ENCODE measurements around the gene SCG5.

SCG5 gene

DNA sequence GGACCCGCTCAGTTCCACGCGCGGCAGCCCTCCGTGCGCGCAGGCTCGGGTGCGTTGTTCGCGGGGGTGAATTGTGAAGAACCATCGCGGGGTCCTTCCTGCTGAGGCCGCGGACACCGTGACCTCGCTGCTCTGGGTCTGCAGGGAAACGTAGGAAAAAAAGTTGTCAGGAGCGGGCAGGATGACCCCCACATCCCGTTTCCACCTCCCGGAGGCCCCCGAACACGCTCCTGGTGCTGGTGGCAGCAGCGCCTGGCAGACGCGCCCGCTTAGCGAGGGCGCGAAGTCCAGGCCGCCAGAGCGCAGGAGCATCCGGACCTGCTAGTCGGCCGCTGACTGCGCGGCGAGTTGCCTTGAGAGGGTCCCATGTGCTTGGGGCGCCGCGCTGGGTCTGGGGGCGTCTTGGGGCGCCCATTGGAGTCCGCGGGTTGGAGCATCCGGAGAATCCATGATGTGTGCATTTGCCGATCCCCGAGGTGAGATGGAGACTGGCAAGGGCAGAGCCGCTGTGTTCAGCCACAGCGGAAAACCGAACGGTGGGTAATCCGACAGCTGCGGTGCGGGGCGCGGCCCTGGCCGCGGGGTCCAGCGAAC, 76.8 kb downstream of the SCG5 start:
- ATAC-seq: peak; percentile 53

DNA sequence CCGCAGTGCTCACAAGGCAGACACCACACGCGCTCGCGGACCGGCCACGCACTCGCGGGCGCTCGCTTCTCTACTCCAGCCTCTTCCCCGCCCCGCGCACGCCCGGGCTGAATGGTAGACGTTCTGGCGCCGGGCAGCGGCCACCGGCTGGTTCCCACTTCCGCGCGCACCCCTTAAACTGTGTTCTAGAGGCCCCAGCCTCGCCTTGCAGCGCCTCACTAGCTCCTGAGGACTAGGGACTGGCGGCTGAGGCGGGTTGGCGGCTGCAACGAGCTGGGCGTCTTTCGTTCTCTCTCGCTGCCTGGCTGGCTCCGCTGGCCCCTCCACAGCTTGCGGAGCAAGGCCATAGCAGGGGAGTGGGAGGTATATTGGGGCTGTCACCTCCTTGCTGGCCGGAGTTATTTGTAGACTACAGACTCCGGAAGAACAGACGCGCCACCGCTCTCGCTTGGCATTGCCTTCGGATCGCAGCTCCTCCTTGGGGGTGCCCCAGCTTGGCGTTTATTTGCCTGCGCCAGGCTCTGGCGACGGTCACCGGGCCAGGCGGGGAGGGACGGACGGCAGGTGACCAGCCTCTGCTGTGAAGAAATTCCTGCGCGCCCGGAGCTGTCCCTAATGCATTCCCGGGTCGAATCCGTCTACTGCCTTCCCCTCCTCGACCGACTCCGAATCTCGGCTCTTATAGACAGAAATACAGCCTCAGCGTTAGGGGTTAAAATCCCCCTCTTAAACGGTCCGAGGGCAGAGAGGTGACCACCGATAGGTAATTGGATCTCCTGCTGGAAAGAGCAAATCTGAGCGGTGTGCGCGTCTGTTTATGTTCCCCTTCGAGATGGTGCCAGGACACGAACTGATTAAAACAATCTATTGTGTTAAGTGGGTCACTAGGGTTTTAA, 77.6 kb downstream of the SCG5 start:
- TF ChIP-seq ZFP3 (CRISPR knock-in tag; IDR thresholded peaks at IDR 0.05): no peak
- no peak for TF ChIP-seq ESRRG (CRISPR knock-in tag; IDR thresholded peaks at IDR 0.05)
- TF ChIP-seq ZNF8 (CRISPR knock-in tag; IDR thresholded peaks at IDR 0.05): no peak
- TF ChIP-seq, protein P1, sequence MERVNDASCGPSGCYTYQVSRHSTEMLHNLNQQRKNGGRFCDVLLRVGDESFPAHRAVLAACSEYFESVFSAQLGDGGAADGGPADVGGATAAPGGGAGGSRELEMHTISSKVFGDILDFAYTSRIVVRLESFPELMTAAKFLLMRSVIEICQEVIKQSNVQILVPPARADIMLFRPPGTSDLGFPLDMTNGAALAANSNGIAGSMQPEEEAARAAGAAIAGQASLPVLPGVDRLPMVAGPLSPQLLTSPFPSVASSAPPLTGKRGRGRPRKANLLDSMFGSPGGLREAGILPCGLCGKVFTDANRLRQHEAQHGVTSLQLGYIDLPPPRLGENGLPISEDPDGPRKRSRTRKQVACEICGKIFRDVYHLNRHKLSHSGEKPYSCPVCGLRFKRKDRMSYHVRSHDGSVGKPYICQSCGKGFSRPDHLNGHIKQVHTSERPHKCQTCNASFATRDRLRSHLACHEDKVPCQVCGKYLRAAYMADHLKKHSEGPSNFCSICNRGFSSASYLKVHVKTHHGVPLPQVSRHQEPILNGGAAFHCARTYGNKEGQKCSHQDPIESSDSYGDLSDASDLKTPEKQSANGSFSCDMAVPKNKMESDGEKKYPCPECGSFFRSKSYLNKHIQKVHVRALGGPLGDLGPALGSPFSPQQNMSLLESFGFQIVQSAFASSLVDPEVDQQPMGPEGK (CRISPR knock-in tag; IDR thresholded peaks at IDR 0.05; ENCODE audit: borderline replicate concordance): no peak
- TF ChIP-seq TOX (CRISPR knock-in tag; IDR thresholded peaks at IDR 0.05; ENCODE audit: borderline replicate concordance): no peak
- TF ChIP-seq ZNF565 (CRISPR knock-in tag; conservative IDR thresholded peaks at IDR 0.05; ENCODE audit: low read depth): no peak
- TF ChIP-seq, protein P2, sequence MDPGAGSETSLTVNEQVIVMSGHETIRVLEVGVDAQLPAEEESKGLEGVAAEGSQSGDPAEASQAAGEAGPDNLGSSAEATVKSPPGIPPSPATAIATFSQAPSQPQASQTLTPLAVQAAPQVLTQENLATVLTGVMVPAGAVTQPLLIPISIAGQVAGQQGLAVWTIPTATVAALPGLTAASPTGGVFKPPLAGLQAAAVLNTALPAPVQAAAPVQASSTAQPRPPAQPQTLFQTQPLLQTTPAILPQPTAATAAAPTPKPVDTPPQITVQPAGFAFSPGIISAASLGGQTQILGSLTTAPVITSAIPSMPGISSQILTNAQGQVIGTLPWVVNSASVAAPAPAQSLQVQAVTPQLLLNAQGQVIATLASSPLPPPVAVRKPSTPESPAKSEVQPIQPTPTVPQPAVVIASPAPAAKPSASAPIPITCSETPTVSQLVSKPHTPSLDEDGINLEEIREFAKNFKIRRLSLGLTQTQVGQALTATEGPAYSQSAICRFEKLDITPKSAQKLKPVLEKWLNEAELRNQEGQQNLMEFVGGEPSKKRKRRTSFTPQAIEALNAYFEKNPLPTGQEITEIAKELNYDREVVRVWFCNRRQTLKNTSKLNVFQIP (CRISPR knock-in tag; IDR thresholded peaks at IDR 0.05; ENCODE audit: borderline replicate concordance, low read depth): no peak
- TF ChIP-seq ZNF70 (CRISPR knock-in tag; IDR thresholded peaks at IDR 0.05): no peak
- no peak for TF ChIP-seq ARNTL (CRISPR knock-in tag; IDR thresholded peaks at IDR 0.05; ENCODE audit: borderline replicate concordance, low read depth)
- TF ChIP-seq OSR1 (CRISPR knock-in tag; IDR thresholded peaks at IDR 0.05): no peak
- TF ChIP-seq TCF4 (CRISPR knock-in tag; IDR thresholded peaks at IDR 0.05; ENCODE audit: borderline replicate concordance): no peak
- TF ChIP-seq, protein P3, sequence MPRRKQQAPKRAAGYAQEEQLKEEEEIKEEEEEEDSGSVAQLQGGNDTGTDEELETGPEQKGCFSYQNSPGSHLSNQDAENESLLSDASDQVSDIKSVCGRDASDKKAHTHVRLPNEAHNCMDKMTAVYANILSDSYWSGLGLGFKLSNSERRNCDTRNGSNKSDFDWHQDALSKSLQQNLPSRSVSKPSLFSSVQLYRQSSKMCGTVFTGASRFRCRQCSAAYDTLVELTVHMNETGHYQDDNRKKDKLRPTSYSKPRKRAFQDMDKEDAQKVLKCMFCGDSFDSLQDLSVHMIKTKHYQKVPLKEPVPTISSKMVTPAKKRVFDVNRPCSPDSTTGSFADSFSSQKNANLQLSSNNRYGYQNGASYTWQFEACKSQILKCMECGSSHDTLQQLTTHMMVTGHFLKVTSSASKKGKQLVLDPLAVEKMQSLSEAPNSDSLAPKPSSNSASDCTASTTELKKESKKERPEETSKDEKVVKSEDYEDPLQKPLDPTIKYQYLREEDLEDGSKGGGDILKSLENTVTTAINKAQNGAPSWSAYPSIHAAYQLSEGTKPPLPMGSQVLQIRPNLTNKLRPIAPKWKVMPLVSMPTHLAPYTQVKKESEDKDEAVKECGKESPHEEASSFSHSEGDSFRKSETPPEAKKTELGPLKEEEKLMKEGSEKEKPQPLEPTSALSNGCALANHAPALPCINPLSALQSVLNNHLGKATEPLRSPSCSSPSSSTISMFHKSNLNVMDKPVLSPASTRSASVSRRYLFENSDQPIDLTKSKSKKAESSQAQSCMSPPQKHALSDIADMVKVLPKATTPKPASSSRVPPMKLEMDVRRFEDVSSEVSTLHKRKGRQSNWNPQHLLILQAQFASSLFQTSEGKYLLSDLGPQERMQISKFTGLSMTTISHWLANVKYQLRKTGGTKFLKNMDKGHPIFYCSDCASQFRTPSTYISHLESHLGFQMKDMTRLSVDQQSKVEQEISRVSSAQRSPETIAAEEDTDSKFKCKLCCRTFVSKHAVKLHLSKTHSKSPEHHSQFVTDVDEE (CRISPR knock-in tag; IDR thresholded peaks at IDR 0.05): no peak
- no peak for TF ChIP-seq GLIS3 (CRISPR knock-in tag; IDR thresholded peaks at IDR 0.05)
- TF ChIP-seq SNAI2 (CRISPR knock-in tag; IDR thresholded peaks at IDR 0.05): no peak
- no peak for TF ChIP-seq PPARA (CRISPR knock-in tag; IDR thresholded peaks at IDR 0.05; ENCODE audit: borderline replicate concordance)
- ATAC-seq: peak; percentile 51

More for the DNA sequence above, 76.8 kb downstream of the SCG5 start:
- TF ChIP-seq TCF4 (CRISPR knock-in tag; IDR thresholded peaks at IDR 0.05; ENCODE audit: borderline replicate concordance) (no peak), ARNTL (CRISPR knock-in tag; IDR thresholded peaks at IDR 0.05; ENCODE audit: borderline replicate concordance, low read depth) (no peak), ISL1 (CRISPR knock-in tag; IDR thresholded peaks at IDR 0.05) (no peak), CSDC2 (CRISPR knock-in tag; IDR thresholded peaks at IDR 0.05) (no peak)
- TF ChIP-seq, protein P4, sequence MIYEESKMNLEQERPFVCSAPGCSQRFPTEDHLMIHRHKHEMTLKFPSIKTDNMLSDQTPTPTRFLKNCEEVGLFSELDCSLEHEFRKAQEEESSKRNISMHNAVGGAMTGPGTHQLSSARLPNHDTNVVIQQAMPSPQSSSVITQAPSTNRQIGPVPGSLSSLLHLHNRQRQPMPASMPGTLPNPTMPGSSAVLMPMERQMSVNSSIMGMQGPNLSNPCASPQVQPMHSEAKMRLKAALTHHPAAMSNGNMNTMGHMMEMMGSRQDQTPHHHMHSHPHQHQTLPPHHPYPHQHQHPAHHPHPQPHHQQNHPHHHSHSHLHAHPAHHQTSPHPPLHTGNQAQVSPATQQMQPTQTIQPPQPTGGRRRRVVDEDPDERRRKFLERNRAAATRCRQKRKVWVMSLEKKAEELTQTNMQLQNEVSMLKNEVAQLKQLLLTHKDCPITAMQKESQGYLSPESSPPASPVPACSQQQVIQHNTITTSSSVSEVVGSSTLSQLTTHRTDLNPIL (CRISPR knock-in tag; IDR thresholded peaks at IDR 0.05; ENCODE audit: low read depth): no peak
- TF ChIP-seq, protein P1 (CRISPR knock-in tag; IDR thresholded peaks at IDR 0.05; ENCODE audit: borderline replicate concordance): no peak

DNA sequence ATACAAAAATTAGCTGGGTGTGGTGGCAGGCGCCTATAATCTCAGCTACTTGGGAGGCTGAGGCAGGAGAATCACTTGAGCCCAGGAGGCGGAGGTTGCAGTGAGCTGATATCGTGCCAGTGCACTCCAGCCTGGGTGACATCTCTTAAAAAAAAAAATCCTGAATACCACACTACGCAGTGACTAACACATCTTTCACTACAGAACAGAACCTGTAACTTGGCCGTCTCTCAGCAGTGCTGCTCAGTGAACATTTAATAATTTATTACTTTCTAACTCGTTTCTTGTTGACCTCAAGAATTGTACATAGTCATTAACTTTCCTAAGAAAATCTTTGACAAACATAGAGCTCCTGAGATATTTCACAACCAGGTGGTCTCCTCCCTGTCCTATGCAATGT, 80.1 kb downstream of the SCG5 start:
- TF ChIP-seq CSDC2 (CRISPR knock-in tag; IDR thresholded peaks at IDR 0.05): no peak
- no peak for TF ChIP-seq SNAI2 (CRISPR knock-in tag; IDR thresholded peaks at IDR 0.05)
- no peak for TF ChIP-seq TCF4 (CRISPR knock-in tag; IDR thresholded peaks at IDR 0.05; ENCODE audit: borderline replicate concordance)
- TF ChIP-seq, protein P2 (CRISPR knock-in tag; IDR thresholded peaks at IDR 0.05; ENCODE audit: borderline replicate concordance, low read depth): no peak
- TF ChIP-seq ZNF8 (CRISPR knock-in tag; IDR thresholded peaks at IDR 0.05): no peak
- no peak for TF ChIP-seq ZC3H10 (CRISPR knock-in tag; IDR thresholded peaks at IDR 0.05)
- no peak for ATAC-seq

Measured in SK-N-SH treated with all-trans-retinoic acid at 6 μM for 48 hours (cell line).